GM21447 (cell line): Measurements from ENCODE around the gene ZNF608.

Source experiments
- ATAC-seq: cut with Tn5 transposase; IDR thresholded peaks from one replicate; pipeline ENCODE4 v1.9.1; 2021; ENCODE audit not compliant: unreplicated experiment

The ZNF608 gene

GRCh38 chr5:124745928-124746915, at the start of gene ZNF608:
TSS of gene ZNF608 (minus strand) at chr5:124746639. CDS start at chr5:124744989, 1,650 bp downstream.
- ATAC-seq, result no peak

- ATAC-seq, result no peak
These were observed 49.4 kb upstream of the ZNF608 start for GRCh38 chr5:124795829-124796228.

GRCh38 chr5:124790895-124791732, 44.7 kb upstream of the ZNF608 start:
- no peak for ATAC-seq

GRCh38 chr5:124790301-124790894, 44.0 kb upstream of the ZNF608 start:
- ATAC-seq, result no peak

- ATAC-seq, result no peak
These were observed 42.7 kb upstream of the ZNF608 start for GRCh38 chr5:124789104-124789605.

- no peak for ATAC-seq
These were observed 37.4 kb upstream of the ZNF608 start for GRCh38 chr5:124783794-124784193.

- no peak for ATAC-seq
These were observed 36.8 kb upstream of the ZNF608 start for GRCh38 chr5:124783285-124783684.

- no peak for ATAC-seq
These were observed 35.8 kb upstream of the ZNF608 start for GRCh38 chr5:124782262-124782661.

GRCh38 chr5:124780011-124780410, 33.6 kb upstream of the ZNF608 start:
- ATAC-seq, result no peak

- ATAC-seq, result no peak
These were observed 27.2 kb upstream of the ZNF608 start for GRCh38 chr5:124773315-124774311.

GRCh38 chr5:124772457-124773200, 26.2 kb upstream of the ZNF608 start:
- no peak for ATAC-seq

GRCh38 chr5:124771761-124772160, 25.3 kb upstream of the ZNF608 start:
- ATAC-seq, result no peak

GRCh38 chr5:124764992-124765611, 18.7 kb upstream of the ZNF608 start:
- ATAC-seq, result no peak

- no peak for ATAC-seq
These were observed 18.1 kb upstream of the ZNF608 start for GRCh38 chr5:124764585-124764984.

- no peak for ATAC-seq
These were observed 14.6 kb upstream of the ZNF608 start for GRCh38 chr5:124761010-124761409.

- ATAC-seq, result no peak
These were observed 14.2 kb upstream of the ZNF608 start for GRCh38 chr5:124760608-124761007.

- ATAC-seq, result no peak
These were observed 9.1 kb upstream of the ZNF608 start for GRCh38 chr5:124755565-124755964.

- no peak for ATAC-seq
These were observed 8.6 kb upstream of the ZNF608 start for GRCh38 chr5:124755041-124755440.
